Sigmoid colon (tissue), 7 donors: Measurements from ENCODE around the gene VTCN1. TPM values are rescaled to one million over a fixed set of nuclear protein-coding genes. Genes with fewer than 3 reads are reported as not detected.

ENCODE experiments used
- DNase-seq: peaks from one replicate; pipeline ENCODE4 v3.0.0-alpha.2; 2019
- H3K27ac ChIP-seq, 4 donors: fragments of 200-600 bp; sonication (generic); one replicate each; pipeline ENCODE4 v1.5.1; 2016 to 2019; ENCODE audit warnings: mild to moderate bottlenecking in 1 of 4
- H3K27me3 ChIP-seq, 3 donors: fragments of 200-600 bp; sonication (generic); one replicate each; pipeline ENCODE4 v1.5.1; 2019; ENCODE audit warnings: mild to moderate bottlenecking in 1 of 3
- H3K36me3 ChIP-seq, 4 donors: fragments of 200-600 bp; sonication (generic); one replicate each; pipeline ENCODE4 v1.5.1; 2016 to 2019
- H3K4me1 ChIP-seq, 4 donors: fragments of 200-600 bp; sonication (generic); one replicate each; pipeline ENCODE4 v1.5.1; 2017 to 2019
- H3K4me3 ChIP-seq, 4 donors: fragments of 200-600 bp; sonication (generic); one replicate each; pipeline ENCODE4 v1.5.1; 2017 to 2019; ENCODE audit warnings: mild to moderate bottlenecking in 2 of 4, moderate library complexity in 1 of 4
- H3K9me3 ChIP-seq, 4 donors: fragments of 200-600 bp in 3 of 4; sonication (generic) in 3 of 4; one replicate each; pipeline versions ENCODE4 v1.5.1 to v1.6.1; 2013 to 2019
- EP300 ChIP-seq, 4 donors: sonication (generic); formaldehyde crosslinking; IDR thresholded peaks; one replicate each; pipeline ENCODE4 v1.6.1; 2017; ENCODE audit warnings: antibody characterized with exemption in 4 of 4
- POLR2A ChIP-seq, 2 donors: fragments of 450-650 bp; IDR thresholded peaks; one replicate each; pipeline ENCODE4 v1.6.1; 2016; ENCODE audit warnings: antibody characterized with exemption in 2 of 2, mild to moderate bottlenecking in 2 of 2, moderate library complexity in 2 of 2
- POLR2AphosphoS5 ChIP-seq, 4 donors: sonication (generic); formaldehyde crosslinking; IDR thresholded peaks; one replicate each; pipeline ENCODE4 v1.6.1; 2017; ENCODE audit warnings: antibody characterized with exemption in 4 of 4
- WGBS, 2 donors: extraction: QIAGEN DNeasy Blood & Tissue Kit; methylation state at CpG; one replicate each; pipeline ENCODE4 v1.1.7; 2013; 5-methylcytosine and 5-hydroxymethylcytosine counted together
- intact Hi-C: fragments of 100-400 bp; cut with DNase I; formaldehyde crosslinking; loops from one replicate; pipeline ENCODE4 v1.15.1; 2023
- polyA plus RNA-seq, 3 donors: library from polyadenylated mRNA; stranded (reverse); fragments of 200-250 nt; gene quantifications; one replicate each; pipeline ENCODE4 v1.2.3, GENCODE V29; 2013
- total RNA-seq, 4 donors: library from RNA; depleted of rRNA; stranded (reverse); fragments of >200 nt; gene quantifications; one replicate each; pipeline ENCODE4 v1.1.0, GENCODE V29; 2016
- TF ChIP-seq, protein P1 (sequence below), 4 experiments: fragments of 450-650 bp in 3 of 4; fragments of 200-600 bp in 1 of 4; IDR thresholded peaks; one replicate each; pipeline ENCODE4 v1.5.1; 2016 to 2019; ENCODE audit warnings: antibody characterized with exemption in 4 of 4, mild to moderate bottlenecking in 3 of 4, moderate library complexity in 2 of 4
- donor health status: healthy with polysubstance abuse.
- donor health status: Bipolar disorder and iron deficiency.
- donor health status: healthy.

Gene VTCN1
- total and polyA plus RNA-seq, 7 donors = not detected

DNA sequence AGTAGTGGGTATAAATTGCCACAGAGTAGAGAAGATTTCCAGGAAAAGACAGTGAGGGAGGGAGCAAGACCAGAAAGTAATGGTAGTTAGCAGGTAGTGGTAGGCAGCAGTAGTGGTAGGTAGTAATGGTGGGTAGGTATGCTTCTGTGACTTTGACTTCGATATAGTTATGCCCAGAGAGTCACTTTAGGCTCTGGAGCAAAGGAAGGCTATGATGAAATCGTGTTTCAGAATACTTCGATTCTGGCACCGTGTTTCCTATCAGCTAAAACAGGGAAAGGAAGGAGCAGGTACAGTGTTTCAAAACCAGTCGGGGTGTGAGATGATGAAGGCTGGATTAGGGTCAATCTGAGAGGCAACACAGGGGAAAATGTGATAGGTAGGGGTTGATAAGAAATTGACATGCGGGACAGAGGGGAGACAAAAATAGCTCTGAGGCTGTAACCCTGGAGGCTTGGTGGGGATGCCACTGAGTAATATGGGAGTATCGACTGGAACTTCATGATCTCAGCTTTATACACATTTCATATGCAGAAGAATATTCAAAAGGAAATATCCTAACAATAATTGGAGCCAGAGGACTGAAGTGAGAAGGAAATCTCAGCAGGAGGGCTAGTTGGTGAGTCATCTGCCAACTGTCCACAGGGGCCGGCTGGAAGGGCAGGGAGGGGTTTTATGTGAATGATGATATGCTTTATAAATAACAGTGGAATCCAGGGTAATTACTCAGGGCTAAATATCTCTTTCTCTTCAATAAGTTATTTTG, 64.0 kb downstream of the VTCN1 start:
- 80 to 81% methylated on average over 8 of the region's 8 CpGs for WGBS, 2 donors
- H3K36me3 ChIP-seq = no peaks in the 10 kb centered on the region
- TF ChIP-seq EP300 (IDR thresholded peaks at IDR 0.05) (no peak), POLR2AphosphoS5 (IDR thresholded peaks at IDR 0.05) (no peak), POLR2A (IDR thresholded peaks at IDR 0.05) (no peak)
- no peak overlapping the region for H3K27ac ChIP-seq
- no peaks in the 10 kb centered on the region for H3K4me1 ChIP-seq
- H3K4me3 ChIP-seq = no peak overlapping the region
- no peak for DNase-seq
- intact Hi-C loops = no loop called here
- H3K27me3 ChIP-seq = no peaks in the 10 kb centered on the region
- H3K9me3 ChIP-seq = no peaks in the 10 kb centered on the region

DNA sequence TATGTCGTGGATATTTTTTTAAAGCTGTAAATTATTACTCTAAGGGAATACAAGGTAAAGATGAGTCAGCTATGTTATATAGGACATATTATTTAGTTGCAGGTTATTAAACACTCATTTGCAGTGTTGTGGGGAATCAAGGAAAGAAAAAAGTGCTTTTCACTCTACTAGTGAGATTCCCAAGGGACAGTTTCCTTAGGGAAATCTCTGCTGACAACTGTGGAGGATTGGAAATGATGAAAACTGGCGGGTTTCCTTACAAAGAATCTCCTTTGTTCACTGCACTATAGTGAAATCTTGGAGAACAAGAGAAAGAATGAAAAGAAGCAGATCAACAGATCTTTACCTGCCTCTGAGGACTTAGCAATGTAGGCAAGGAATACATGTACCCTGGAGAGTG, 64.7 kb downstream of the VTCN1 start:
- Histone ChIP-seq H3K9me3 (no peaks in the 10 kb centered on the region), H3K27ac (no peak overlapping the region), H3K4me3 (no peak overlapping the region), H3K27me3 (no peaks in the 10 kb centered on the region), H3K36me3 (no peaks in the 10 kb centered on the region), H3K4me1 (no peaks in the 10 kb centered on the region)
- WGBS, 2 donors = 89 to 90% methylated on average over 2 of the region's 2 CpGs
- intact Hi-C loops = no loop called here
- DNase-seq = no peak
- TF ChIP-seq, protein P1, sequence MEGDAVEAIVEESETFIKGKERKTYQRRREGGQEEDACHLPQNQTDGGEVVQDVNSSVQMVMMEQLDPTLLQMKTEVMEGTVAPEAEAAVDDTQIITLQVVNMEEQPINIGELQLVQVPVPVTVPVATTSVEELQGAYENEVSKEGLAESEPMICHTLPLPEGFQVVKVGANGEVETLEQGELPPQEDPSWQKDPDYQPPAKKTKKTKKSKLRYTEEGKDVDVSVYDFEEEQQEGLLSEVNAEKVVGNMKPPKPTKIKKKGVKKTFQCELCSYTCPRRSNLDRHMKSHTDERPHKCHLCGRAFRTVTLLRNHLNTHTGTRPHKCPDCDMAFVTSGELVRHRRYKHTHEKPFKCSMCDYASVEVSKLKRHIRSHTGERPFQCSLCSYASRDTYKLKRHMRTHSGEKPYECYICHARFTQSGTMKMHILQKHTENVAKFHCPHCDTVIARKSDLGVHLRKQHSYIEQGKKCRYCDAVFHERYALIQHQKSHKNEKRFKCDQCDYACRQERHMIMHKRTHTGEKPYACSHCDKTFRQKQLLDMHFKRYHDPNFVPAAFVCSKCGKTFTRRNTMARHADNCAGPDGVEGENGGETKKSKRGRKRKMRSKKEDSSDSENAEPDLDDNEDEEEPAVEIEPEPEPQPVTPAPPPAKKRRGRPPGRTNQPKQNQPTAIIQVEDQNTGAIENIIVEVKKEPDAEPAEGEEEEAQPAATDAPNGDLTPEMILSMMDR (IDR thresholded peaks at IDR 0.05) = no peak
- no peak for TF ChIP-seq EP300 (IDR thresholded peaks at IDR 0.05)
- no peak for TF ChIP-seq POLR2AphosphoS5 (IDR thresholded peaks at IDR 0.05)
- TF ChIP-seq POLR2A (IDR thresholded peaks at IDR 0.05) = no peak

DNA sequence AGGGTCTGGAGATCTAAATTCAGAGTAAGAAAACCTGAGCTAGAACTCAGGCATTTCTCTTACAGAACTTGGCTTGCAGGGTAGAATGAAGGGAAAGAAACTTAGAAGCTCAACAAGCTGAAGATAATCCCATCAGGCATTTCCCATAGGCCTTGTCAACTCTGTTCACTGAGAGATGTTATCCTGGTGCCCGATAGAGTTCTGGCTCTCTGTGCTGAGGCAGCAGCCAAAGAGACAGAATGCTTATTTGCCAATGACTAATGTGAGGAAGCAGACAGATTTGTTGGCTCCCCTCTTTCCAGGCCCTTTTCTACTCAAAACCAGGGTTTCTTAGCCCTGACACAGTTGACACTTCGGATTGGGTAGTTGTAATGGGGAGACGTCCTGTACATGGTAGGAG, 66.9 kb downstream of the VTCN1 start:
- H3K9me3 ChIP-seq = no peaks in the 10 kb centered on the region
- 89 to 94% methylated on average over 3 of the region's 3 CpGs for WGBS, 2 donors
- H3K36me3 ChIP-seq = no peaks in the 10 kb centered on the region
- no peak overlapping the region for H3K27ac ChIP-seq
- TF ChIP-seq, protein P1 (IDR thresholded peaks at IDR 0.05) = no peak
- TF ChIP-seq POLR2A (IDR thresholded peaks at IDR 0.05) (no peak), EP300 (IDR thresholded peaks at IDR 0.05) (no peak), POLR2AphosphoS5 (IDR thresholded peaks at IDR 0.05) (no peak)
- intact Hi-C loops = no loop called here
- no peak overlapping the region for H3K4me3 ChIP-seq
- no peak for DNase-seq
- H3K27me3 ChIP-seq = no peaks in the 10 kb centered on the region
- no peaks in the 10 kb centered on the region for H3K4me1 ChIP-seq

DNA sequence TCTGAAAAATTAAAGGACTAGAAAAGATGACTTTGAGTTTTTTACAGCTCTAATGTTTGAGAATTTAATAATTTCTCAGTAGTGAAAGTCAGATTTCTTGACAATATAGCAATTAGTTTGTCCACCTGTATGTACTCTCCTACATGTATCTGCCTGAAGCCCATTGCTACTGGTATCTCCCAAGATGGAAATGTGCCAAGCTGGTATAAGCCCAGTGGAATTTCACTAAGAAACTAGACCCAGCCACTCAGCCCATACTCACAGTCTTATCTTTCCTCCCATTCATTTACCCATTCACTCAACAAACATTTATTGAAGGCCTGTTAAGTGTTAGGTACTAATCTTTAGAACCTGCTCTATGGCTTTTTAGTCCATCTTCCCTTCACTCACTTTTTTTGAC, 67.6 kb downstream of the VTCN1 start:
- intact Hi-C loops = no loop called here
- Histone ChIP-seq H3K36me3 (no peaks in the 10 kb centered on the region), H3K27me3 (no peaks in the 10 kb centered on the region), H3K4me3 (no peak overlapping the region), H3K9me3 (no peaks in the 10 kb centered on the region), H3K27ac (no peak overlapping the region), H3K4me1 (no peaks in the 10 kb centered on the region)
- TF ChIP-seq POLR2A (IDR thresholded peaks at IDR 0.05) = no peak
- no peak for TF ChIP-seq EP300 (IDR thresholded peaks at IDR 0.05)
- no peak for TF ChIP-seq POLR2AphosphoS5 (IDR thresholded peaks at IDR 0.05)
- TF ChIP-seq, protein P1 (IDR thresholded peaks at IDR 0.05) = no peak
- no peak for DNase-seq

DNA sequence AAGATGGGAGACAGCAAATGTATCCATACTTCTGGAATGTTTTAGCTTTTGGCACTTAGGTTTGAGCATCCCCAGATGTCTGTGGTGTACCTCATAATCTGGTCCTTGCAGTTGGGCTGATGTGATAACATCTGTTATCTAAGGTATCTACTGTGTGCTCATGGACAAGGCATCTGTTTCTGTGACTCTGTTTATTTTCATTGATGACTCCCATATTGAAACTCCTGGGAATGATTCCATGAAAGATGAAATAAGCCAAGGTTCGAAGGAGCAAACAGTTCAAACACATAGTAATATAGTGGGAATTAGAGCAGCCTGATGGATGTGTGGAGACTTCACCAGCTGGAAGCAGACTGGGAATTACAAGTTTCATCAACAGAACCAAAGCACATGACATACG, 68.5 kb downstream of the VTCN1 start:
- TF ChIP-seq, protein P1 (IDR thresholded peaks at IDR 0.05) = no peak
- TF ChIP-seq EP300 (IDR thresholded peaks at IDR 0.05) (no peak), POLR2A (IDR thresholded peaks at IDR 0.05) (no peak), POLR2AphosphoS5 (IDR thresholded peaks at IDR 0.05) (no peak)
- Histone ChIP-seq H3K27ac (no peak overlapping the region), H3K4me1 (no peaks in the 10 kb centered on the region), H3K4me3 (no peak overlapping the region), H3K27me3 (no peaks in the 10 kb centered on the region), H3K9me3 (no peaks in the 10 kb centered on the region), H3K36me3 (no peaks in the 10 kb centered on the region)
- 78 to 81% methylated on average over 2 of the region's 2 CpGs for WGBS, 2 donors
- no peak for DNase-seq
- intact Hi-C loops = no loop called here
